Renal cortical epithelial cell (primary cell): ENCODE measurements around the gene SLC12A1. TPM values are rescaled to one million over a fixed set of nuclear protein-coding genes. Genes with fewer than 3 reads are reported as not detected.
A peak's percentile ranks its signal among the peaks of the same experiment; 100 is the strongest.

Experiments
- DNase-seq: peaks from one replicate; pipeline ENCODE4 v3.0.0-alpha.2; 2011; ENCODE audit warnings: low read depth
- total RNA-seq: library from RNA; depleted of rRNA; stranded (reverse); fragments of >200 nt; gene quantifications from 2 replicates; pipeline ENCODE4 v1.2.3, GENCODE V29; 2014

The SLC12A1 gene
- total RNA-seq, result 0.17 and 14.1 TPM in 2 replicates

- DNase-seq, result peak; percentile 91
Observed at GRCh38 chr15:48205981-48206380, at the start of gene SLC12A1. Gene SLC12A1 (plus strand): TSS chr15:48206302. CDS start chr15:48207720, 1,418 bp downstream.

- DNase-seq, result no peak
Observed at GRCh38 chr15:48168616-48169015, 37.5 kb upstream of the SLC12A1 start.

- DNase-seq, result no peak
Observed at GRCh38 chr15:48170981-48171380, 35.1 kb upstream of the SLC12A1 start.

GRCh38 chr15:48175126-48175525 is 31.0 kb upstream of the SLC12A1 start:
- DNase-seq, result no peak

GRCh38 chr15:48176112-48176511 is 30.0 kb upstream of the SLC12A1 start:
- peak; percentile 10 for DNase-seq

- peak; percentile 37 for DNase-seq
Observed at GRCh38 chr15:48176957-48177356, 29.1 kb upstream of the SLC12A1 start.

- DNase-seq, result peak; percentile 69
Observed at GRCh38 chr15:48177383-48177765, 28.7 kb upstream of the SLC12A1 start.

GRCh38 chr15:48177766-48178647 is 28.1 kb upstream of the SLC12A1 start, which contains the start of gene MYEF2:
Gene MYEF2 (minus strand): TSS chr15:48178295. CDS start chr15:48178237, 58 bp downstream.
- DNase-seq, result peak; percentile 58

GRCh38 chr15:48178648-48178931 is 27.5 kb upstream of the SLC12A1 start:
- DNase-seq, result peak; percentile 6

- no peak for DNase-seq
Observed at GRCh38 chr15:48182749-48183148, 23.4 kb upstream of the SLC12A1 start.

GRCh38 chr15:48185529-48185928 is 20.6 kb upstream of the SLC12A1 start:
- no peak for DNase-seq

GRCh38 chr15:48186271-48186670 is 19.8 kb upstream of the SLC12A1 start:
- DNase-seq, result no peak

GRCh38 chr15:48190932-48191573 is 15.0 kb upstream of the SLC12A1 start:
- peak; percentile 62 for DNase-seq

GRCh38 chr15:48191574-48192225 is 14.4 kb upstream of the SLC12A1 start, which contains the start of gene CTXN2:
Gene CTXN2 (plus strand): TSS chr15:48191665. CDS start chr15:48201301, 9,636 bp downstream.
- DNase-seq, result peak; percentile 36

- DNase-seq, result no peak
Observed at GRCh38 chr15:48202068-48202467, 4.0 kb upstream of the SLC12A1 start.

GRCh38 chr15:48221261-48221660 is 15.2 kb downstream of the SLC12A1 start:
- DNase-seq, result peak; percentile 59

GRCh38 chr15:48221885-48222284 is 15.8 kb downstream of the SLC12A1 start:
- DNase-seq, result peak; percentile 87

GRCh38 chr15:48222627-48223026 is 16.5 kb downstream of the SLC12A1 start:
- DNase-seq, result peak; percentile 36

GRCh38 chr15:48225771-48226170 is 19.7 kb downstream of the SLC12A1 start:
- no peak for DNase-seq

GRCh38 chr15:48230498-48230897 is 24.4 kb downstream of the SLC12A1 start:
- no peak for DNase-seq

GRCh38 chr15:48233246-48233645 is 27.1 kb downstream of the SLC12A1 start:
- no peak for DNase-seq

- DNase-seq, result no peak
Observed at GRCh38 chr15:48239334-48239733, 33.2 kb downstream of the SLC12A1 start.

GRCh38 chr15:48242015-48242414 is 35.9 kb downstream of the SLC12A1 start:
- DNase-seq, result no peak
